HG03457 (cell line): ENCODE measurements around the gene CEP128.

Experiments
- ATAC-seq: cut with Tn5 transposase; IDR thresholded peaks from one replicate; pipeline ENCODE4 v1.9.1; 2021; ENCODE audit warnings: moderate number of reproducible peaks; ENCODE audit not compliant: unreplicated experiment

Gene CEP128

GRCh38 chr14:80906336-80906735, 35.2 kb downstream of the CEP128 start:
- no peak for ATAC-seq

GRCh38 chr14:80902608-80903007, 38.9 kb downstream of the CEP128 start:
- no peak for ATAC-seq

GRCh38 chr14:80901822-80902221, 39.7 kb downstream of the CEP128 start:
- ATAC-seq = no peak

GRCh38 chr14:80901260-80901659, 40.3 kb downstream of the CEP128 start:
- no peak for ATAC-seq

- no peak for ATAC-seq
These were observed 68.9 kb downstream of the CEP128 start for GRCh38 chr14:80872645-80873044.

GRCh38 chr14:80868260-80868659, 73.3 kb downstream of the CEP128 start:
- ATAC-seq = no peak

GRCh38 chr14:80867798-80868197, 73.7 kb downstream of the CEP128 start:
- ATAC-seq = no peak

GRCh38 chr14:80867091-80867490, 74.4 kb downstream of the CEP128 start:
- no peak for ATAC-seq

GRCh38 chr14:80865565-80865964, 76.0 kb downstream of the CEP128 start:
- ATAC-seq = no peak

GRCh38 chr14:80862983-80863382, 78.6 kb downstream of the CEP128 start:
- ATAC-seq = no peak

GRCh38 chr14:80862541-80862940, 79.0 kb downstream of the CEP128 start:
- ATAC-seq = no peak

GRCh38 chr14:80850197-80850814, 91.2 kb downstream of the CEP128 start:
- no peak for ATAC-seq

GRCh38 chr14:80847070-80847469, 94.5 kb downstream of the CEP128 start:
- ATAC-seq = no peak

- ATAC-seq = no peak
These were observed 95.7 kb downstream of the CEP128 start for GRCh38 chr14:80845856-80846255.

- ATAC-seq = no peak
These were observed 96.7 kb downstream of the CEP128 start for GRCh38 chr14:80844872-80845271.

- no peak for ATAC-seq
These were observed 101.8 kb downstream of the CEP128 start for GRCh38 chr14:80839743-80840142.

GRCh38 chr14:80809663-80810062, 131.9 kb downstream of the CEP128 start:
- no peak for ATAC-seq

GRCh38 chr14:80805136-80805535, 136.4 kb downstream of the CEP128 start:
- ATAC-seq = no peak

- no peak for ATAC-seq
These were observed 142.7 kb downstream of the CEP128 start for GRCh38 chr14:80798878-80799277.

GRCh38 chr14:80798211-80798610, 143.3 kb downstream of the CEP128 start:
- no peak for ATAC-seq

GRCh38 chr14:80792771-80793170, 148.8 kb downstream of the CEP128 start:
- no peak for ATAC-seq

- no peak for ATAC-seq
These were observed 153.7 kb downstream of the CEP128 start for GRCh38 chr14:80787876-80788275.

- no peak for ATAC-seq
These were observed 156.7 kb downstream of the CEP128 start for GRCh38 chr14:80784820-80785219.
